ENCODE data around the gene DNAJB11. TPM values are rescaled to one million over a fixed set of nuclear protein-coding genes. Genes with fewer than 3 reads are reported as not detected.

The DNAJB11 gene
- total and polyA plus RNA-seq, 2 of the 4 experiments (the other 2 are of a cell fraction), result 27.4 to 48.6 TPM

GRCh38 chr3:186608624-186609215, 38.2 kb downstream of the DNAJB11 start:
- no peak overlapping the region for H3K4me3 ChIP-seq (ENCODE audit: insufficient read depth, low read depth, low read length)
- dilution Hi-C loops (cut with HindIII; ENCODE audit: low sequenced_read_pairs, unreplicated experiment) (no loop called here), intact Hi-C loops (cut with micrococcal nuclease) (no loop called here)

More at GRCh38 chr3:186608624-186609215, 38.2 kb downstream of the DNAJB11 start:
- Histone ChIP-seq H3K9me3 (ENCODE audit: control insufficient read depth, insufficient read depth, low read length) (no peaks in the 10 kb centered on the region), H3K4ac (ENCODE audit: low read depth, low read length) (no peak overlapping the region), H2BK15ac (ENCODE audit: low read depth, low read length) (no peak overlapping the region), H3K27me3 (ENCODE audit: control insufficient read depth, insufficient read depth, low read length) (peaks cover 19% of the 10 kb centered on the region), H2BK120ac (ENCODE audit: low read depth, low read length) (no peak overlapping the region), H2BK20ac (ENCODE audit: low read depth, low read length) (no peak overlapping the region), H3K4me1 (ENCODE audit: control insufficient read depth, insufficient read depth, low read length) (no peaks in the 10 kb centered on the region), H3K56ac (ENCODE audit: extremely low read depth, insufficient read depth, low read length) (no peak overlapping the region), H3K79me1 (ENCODE audit: low read depth in 1 of 2, low read length in 2 of 2) (no peaks in the 10 kb centered on the region), H3K9ac (ENCODE audit: low read depth, low read length) (no peak overlapping the region), H2BK5ac (ENCODE audit: low read depth, low read length, poor library complexity, severe bottlenecking) (no peak overlapping the region), H3K18ac (ENCODE audit: low read depth, low read length) (no peak overlapping the region), H3K27ac (ENCODE audit: insufficient read depth, low read length) (no peak overlapping the region), H2AK9ac (replicated peaks; ENCODE audit: low read depth, low read length, poor library complexity) (no peak overlapping the region), H4K8ac (ENCODE audit: low read depth in 2 of 2, low read length in 2 of 2) (no peak overlapping the region), H3K9me1 (ENCODE audit: insufficient read depth, low read length) (no peaks in the 10 kb centered on the region), H4K5ac (ENCODE audit: low read depth, low read length) (no peak overlapping the region), H3K23ac (ENCODE audit: low read depth, low read length) (no peak overlapping the region), H4K91ac (ENCODE audit: insufficient read depth, low read depth, low read length) (no peak overlapping the region), H3K4me2 (ENCODE audit: low read depth, low read length) (no peak overlapping the region), H3K36me3 (ENCODE audit: control insufficient read depth, insufficient read depth, low read length) (no peaks in the 10 kb centered on the region), H2AFZ (replicated peaks; ENCODE audit: low read length, poor library complexity) (no peak overlapping the region), H4K20me1 (ENCODE audit: insufficient read depth, low read length) (no peaks in the 10 kb centered on the region), H3K14ac (replicated peaks; ENCODE audit: low read depth, low read length) (no peak overlapping the region), H2AK5ac (ENCODE audit: low read depth, low read length) (no peak overlapping the region)
- WGBS, 2 experiments (ENCODE audit: extremely low coverage in 2 of 2, insufficient read length in 1 of 2), result no CpG with 5 or more reads among the region's 2 CpGs
- no TSS peak for BruUV-seq (replicated peaks)
- CTCF ChIA-PET, result interaction anchor here (1.2 to 2.1 kb wide), 2 partner anchors 8 to 41 kb away, joined by 3 to 5 read pairs; partner anchors contain the start of gene TBCCD1
- DNase-seq (no peak), ATAC-seq (ENCODE audit: low read depth) (no peak)
- TF ChIP-seq CEBPB (IDR thresholded peaks at IDR 0.05; ENCODE audit: low read depth, low read length) (no peak), BHLHE40 (IDR thresholded peaks at IDR 0.05; ENCODE audit: low read depth, low read length) (no peak), MAFK (IDR thresholded peaks at IDR 0.05; ENCODE audit: low read depth, low read length) (peak; percentile 51; the same call in 1 of the 2 replicates)
- POLR2A ChIA-PET (ENCODE audit: unreplicated experiment), result no interaction called here
- in situ Hi-C loops (cut with MboI; ENCODE audit: low sequenced_read_pairs), result no loop called here

Data from IMR-90 (cell line).